GM18858 (cell line): ENCODE measurements around the gene ACADS.

Source experiments
- ATAC-seq: cut with Tn5 transposase; IDR thresholded peaks from one replicate; pipeline ENCODE4 v1.9.1; 2021; ENCODE audit not compliant: unreplicated experiment

ACADS gene

DNA sequence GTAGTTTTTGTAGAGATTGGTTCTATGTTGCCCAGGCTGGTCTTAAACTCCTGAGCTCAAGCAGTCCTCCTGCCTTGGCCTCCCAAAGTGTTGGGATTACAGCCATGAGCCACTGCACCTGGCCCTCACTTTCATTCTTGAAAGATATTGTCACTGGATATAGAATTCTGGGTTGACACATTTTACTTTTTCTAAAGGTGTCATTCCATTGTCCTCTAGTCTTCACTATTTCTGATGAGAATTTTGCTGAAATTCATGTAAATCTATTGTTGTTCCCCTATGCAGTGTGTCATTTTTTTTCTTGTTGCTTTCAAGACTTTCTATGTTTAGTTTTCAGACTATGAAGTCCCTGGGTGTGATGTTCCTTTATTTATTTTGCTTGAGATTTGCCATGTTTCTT, 29.2 kb downstream of the ACADS start:
- no peak for ATAC-seq

DNA sequence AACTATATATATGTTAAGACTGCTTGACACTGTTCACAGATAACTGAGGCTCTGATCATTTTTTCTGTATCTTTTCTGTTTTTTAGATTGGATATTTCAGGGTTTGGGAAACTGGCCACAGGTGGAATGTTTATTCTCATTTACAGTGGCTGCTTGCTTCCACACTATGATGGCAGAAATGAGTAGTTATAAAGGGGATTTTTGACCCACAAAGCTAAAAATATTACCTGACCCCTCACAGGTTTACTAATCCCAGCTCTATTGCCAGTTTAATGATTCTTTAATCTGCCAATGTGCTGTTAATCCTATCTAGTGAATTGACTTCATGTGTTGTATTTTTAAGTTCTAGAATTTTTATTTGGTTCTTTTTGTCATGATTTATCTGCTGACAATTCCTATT, 29.6 kb downstream of the ACADS start:
- no peak for ATAC-seq

- no peak for ATAC-seq
These were observed 31.7 kb downstream of the ACADS start for GRCh38 chr12:120757226-120757742.

- ATAC-seq = no peak
These were observed 32.3 kb downstream of the ACADS start for GRCh38 chr12:120757949-120758348.

- no peak for ATAC-seq
These were observed 33.4 kb downstream of the ACADS start for GRCh38 chr12:120758798-120759590.

- ATAC-seq = no peak
These were observed 34.1 kb downstream of the ACADS start for GRCh38 chr12:120759591-120760348.

GRCh38 chr12:120760349-120761254, 35.0 kb downstream of the ACADS start:
- no peak for ATAC-seq

- ATAC-seq = no peak
These were observed 35.9 kb downstream of the ACADS start for GRCh38 chr12:120761519-120761934.

- ATAC-seq = no peak
These were observed 36.5 kb downstream of the ACADS start for GRCh38 chr12:120762086-120762485.

- ATAC-seq = no peak
These were observed 37.6 kb downstream of the ACADS start for GRCh38 chr12:120763250-120763649.

- no peak for ATAC-seq
These were observed 39.2 kb downstream of the ACADS start for GRCh38 chr12:120764816-120765215.

GRCh38 chr12:120766566-120766965, 40.9 kb downstream of the ACADS start:
- no peak for ATAC-seq

GRCh38 chr12:120767071-120768024, 41.7 kb downstream of the ACADS start:
- ATAC-seq = no peak

GRCh38 chr12:120771097-120771496, 45.5 kb downstream of the ACADS start:
- no peak for ATAC-seq

- no peak for ATAC-seq
These were observed 48.7 kb downstream of the ACADS start for GRCh38 chr12:120774169-120774916.

GRCh38 chr12:120775862-120776552, 50.4 kb downstream of the ACADS start:
- no peak for ATAC-seq

DNA sequence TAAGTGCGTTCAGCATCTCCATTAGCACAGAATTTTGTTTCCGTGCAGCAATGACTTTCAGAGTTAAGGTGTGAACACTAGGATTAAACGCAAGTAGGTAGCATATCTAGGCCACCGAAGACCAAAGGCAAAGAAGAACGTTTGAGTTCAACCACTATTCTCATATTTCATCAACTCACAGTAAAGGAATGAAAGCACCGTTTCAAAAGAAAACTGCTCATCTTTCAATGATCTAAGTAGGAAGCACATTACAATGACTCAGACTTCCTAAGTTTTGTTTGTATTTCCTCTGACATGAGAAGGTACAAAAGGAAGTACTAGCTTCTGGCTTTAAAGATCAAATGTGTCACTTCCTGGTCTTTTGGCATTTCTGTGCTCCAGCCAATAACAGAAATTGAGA, 57.6 kb downstream of the ACADS start:
- no peak for ATAC-seq

DNA sequence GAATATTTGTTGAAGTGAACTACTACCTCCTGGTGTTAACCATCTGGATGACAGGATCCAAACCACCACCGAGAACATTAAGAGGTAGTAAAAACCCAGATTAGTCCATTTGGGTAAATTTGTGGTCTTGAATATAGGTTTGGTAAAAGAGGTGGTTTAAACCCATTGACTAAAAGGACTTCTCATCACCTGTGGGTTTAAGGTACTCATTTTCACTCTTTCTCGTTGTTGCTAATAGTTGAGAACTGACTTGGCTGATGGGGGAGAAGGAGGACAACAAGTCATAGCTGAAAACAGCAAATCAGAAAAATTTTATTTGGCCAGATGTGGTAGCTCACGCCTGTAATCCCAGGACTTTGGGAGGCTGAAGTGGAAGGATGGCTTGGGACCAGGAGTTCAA, 59.2 kb downstream of the ACADS start:
- ATAC-seq = no peak

- no peak for ATAC-seq
These were observed 62.3 kb downstream of the ACADS start for GRCh38 chr12:120787889-120788288.
